NCI-H146 (cell line): Measurements from ENCODE around the gene CCL8.

ENCODE experiments used
- DNase-seq: peaks from one replicate; lab custom pipeline; 2025; lab: John Stamatoyannopoulos, UW

Gene CCL8

GRCh38 chr17:34319039-34319483, at the start of gene CCL8:
CCL8 (plus strand) TSS chr17:34319435; CDS start chr17:34319502, 67 bp downstream.
- DNase-seq = no peak

- DNase-seq = no peak
Observed at GRCh38 chr17:34269969-34270368, 49.3 kb upstream of the CCL8 start, which contains the start of gene CCL7. CCL7 (plus strand) TSS chr17:34270221; CDS start chr17:34270291, 70 bp downstream.

- no peak for DNase-seq
Observed at GRCh38 chr17:34275881-34276280, 43.4 kb upstream of the CCL8 start.

- DNase-seq = no peak
Observed at GRCh38 chr17:34276826-34277225, 42.4 kb upstream of the CCL8 start.

GRCh38 chr17:34283571-34283970, 35.7 kb upstream of the CCL8 start:
- no peak for DNase-seq

GRCh38 chr17:34285286-34285792, 33.9 kb upstream of the CCL8 start, which contains the start of gene CCL11:
CCL11 (plus strand) TSS chr17:34285742; CDS start chr17:34285809, 67 bp downstream.
- no peak for DNase-seq

GRCh38 chr17:34287875-34288274, 31.4 kb upstream of the CCL8 start:
- no peak for DNase-seq

GRCh38 chr17:34290586-34290985, 28.6 kb upstream of the CCL8 start:
- DNase-seq = no peak

GRCh38 chr17:34291721-34292348, 27.4 kb upstream of the CCL8 start:
- no peak for DNase-seq

GRCh38 chr17:34299027-34299426, 20.2 kb upstream of the CCL8 start:
- DNase-seq = no peak

GRCh38 chr17:34299956-34300577, 19.2 kb upstream of the CCL8 start:
- no peak for DNase-seq

GRCh38 chr17:34300652-34301370, 18.4 kb upstream of the CCL8 start:
- DNase-seq = no peak

GRCh38 chr17:34301986-34302385, 17.2 kb upstream of the CCL8 start:
- DNase-seq = no peak

- no peak for DNase-seq
Observed at GRCh38 chr17:34302636-34303035, 16.6 kb upstream of the CCL8 start.

- no peak for DNase-seq
Observed at GRCh38 chr17:34303606-34304005, 15.6 kb upstream of the CCL8 start.

GRCh38 chr17:34305061-34305460, 14.2 kb upstream of the CCL8 start:
- DNase-seq = no peak

GRCh38 chr17:34305606-34306005, 13.6 kb upstream of the CCL8 start:
- DNase-seq = no peak

GRCh38 chr17:34306466-34306865, 12.8 kb upstream of the CCL8 start:
- no peak for DNase-seq

GRCh38 chr17:34307110-34307509, 12.1 kb upstream of the CCL8 start:
- no peak for DNase-seq

GRCh38 chr17:34308371-34308770, 10.9 kb upstream of the CCL8 start:
- DNase-seq = no peak

- DNase-seq = no peak
Observed at GRCh38 chr17:34311291-34311690, 7.9 kb upstream of the CCL8 start.

- no peak for DNase-seq
Observed at GRCh38 chr17:34312080-34312479, 7.2 kb upstream of the CCL8 start.

GRCh38 chr17:34313164-34313563, 6.1 kb upstream of the CCL8 start:
- no peak for DNase-seq
